HEK293 (cell line): ENCODE data around the gene SOAT2.

Experiments
- CTCF ChIA-PET: fragments of 350-600 bp; formaldehyde crosslinking; extraction: SDS; loops from one replicate; lab custom pipeline; 2021; ENCODE audit warnings: antibody characterized with exemption; lab: Yijun Ruan, JAX
- POLR2A ChIA-PET: fragments of 300-600 bp; formaldehyde crosslinking; extraction: SDS; loops from one replicate; lab custom pipeline; 2020; ENCODE audit warnings: antibody characterized with exemption, inconsistent platforms; lab: Yijun Ruan, JAX
- H3K27ac ChIP-seq: fragments of 200-500 bp; sonication (Bioruptor generic); 2 replicates; pipeline ENCODE4 v1.5.1; 2014; ENCODE audit warnings: low read depth, low read length, control low read depth, inconsistent platforms; ENCODE audit errors: extremely low read depth
- H3K36me3 ChIP-seq, 2 experiments: fragments of 200-500 bp in 1 of 2; sonication (Bioruptor generic) in 1 of 2; 1 replicate in 1 of 2; 2 replicates in 1 of 2; pipeline ENCODE4 v1.5.1; 2014 to 2017; ENCODE audit warnings: inconsistent platforms in 2 of 2, low read length in 2 of 2; ENCODE audit not compliant: control insufficient read depth in 2 of 2, insufficient read depth in 1 of 2
- H3K4me1 ChIP-seq: fragments of 200-500 bp; sonication (Bioruptor generic); 2 replicates; pipeline ENCODE4 v1.5.1; 2014; ENCODE audit warnings: mild to moderate bottlenecking, low read length, inconsistent platforms; ENCODE audit not compliant: control insufficient read depth, insufficient read depth
- H3K4me3 ChIP-seq: 2 replicates; pipeline ENCODE4 v1.5.1; 2011; ENCODE audit warnings: low read depth, mild to moderate bottlenecking, control low read depth, low read length, moderate library complexity
- H3K9me3 ChIP-seq: fragments of 200-500 bp; sonication (Bioruptor generic); 2 replicates; pipeline ENCODE4 v1.5.1; 2014; ENCODE audit warnings: low read depth, low read length, inconsistent platforms; ENCODE audit not compliant: control insufficient read depth, insufficient read depth
- BCL11A ChIP-seq: fragments of 450-650 bp; formaldehyde crosslinking; IDR thresholded peaks from 2 replicates; pipeline ENCODE4 v1.5.1; 2016; ENCODE audit warnings: low read depth, missing biosample characterization, missing genetic modification characterization
- GLI4 ChIP-seq: fragments of 450-650 bp; formaldehyde crosslinking; IDR thresholded peaks from 2 replicates; pipeline ENCODE4 v1.5.1; 2016; ENCODE audit warnings: missing biosample characterization, missing genetic modification characterization
- MYNN ChIP-seq: fragments of 450-650 bp; formaldehyde crosslinking; IDR thresholded peaks from 2 replicates; pipeline ENCODE4 v1.5.1; 2016; ENCODE audit warnings: missing biosample characterization, missing genetic modification characterization, borderline replicate concordance
- PRDM10 ChIP-seq: fragments of 450-650 bp; formaldehyde crosslinking; IDR thresholded peaks from 2 replicates; pipeline ENCODE4 v1.5.1; 2016; ENCODE audit warnings: missing biosample characterization, missing genetic modification characterization
- SP2 ChIP-seq: fragments of 450-650 bp; formaldehyde crosslinking; IDR thresholded peaks from 2 replicates; pipeline ENCODE4 v1.5.1; 2016; ENCODE audit warnings: missing biosample characterization, missing genetic modification characterization
- WT1 ChIP-seq: fragments of 450-650 bp; formaldehyde crosslinking; IDR thresholded peaks from 2 replicates; pipeline ENCODE4 v1.5.1; 2016; ENCODE audit warnings: missing biosample characterization, missing genetic modification characterization
- ZBTB48 ChIP-seq: fragments of 450-650 bp; formaldehyde crosslinking; IDR thresholded peaks from 2 replicates; pipeline ENCODE4 v1.5.1; 2016; ENCODE audit warnings: missing biosample characterization, missing genetic modification characterization
- ZBTB6 ChIP-seq: fragments of 450-650 bp; formaldehyde crosslinking; IDR thresholded peaks from 2 replicates; pipeline ENCODE4 v1.5.1; 2017; ENCODE audit warnings: missing biosample characterization, missing genetic modification characterization
- ZNF121 ChIP-seq: fragments of 450-650 bp; formaldehyde crosslinking; IDR thresholded peaks from 2 replicates; pipeline ENCODE4 v1.5.1; 2016; ENCODE audit warnings: missing biosample characterization, missing genetic modification characterization
- ZNF132 ChIP-seq: fragments of 450-650 bp; formaldehyde crosslinking; IDR thresholded peaks from 2 replicates; pipeline ENCODE4 v1.5.1; 2017; ENCODE audit warnings: missing biosample characterization, missing genetic modification characterization, borderline replicate concordance
- ZNF157 ChIP-seq: fragments of 450-650 bp; formaldehyde crosslinking; IDR thresholded peaks from 2 replicates; pipeline ENCODE4 v1.5.1; 2016; ENCODE audit warnings: missing biosample characterization, missing genetic modification characterization
- ZNF202 ChIP-seq: fragments of 450-650 bp; formaldehyde crosslinking; IDR thresholded peaks from 2 replicates; pipeline ENCODE4 v1.5.1; 2016; ENCODE audit warnings: missing biosample characterization, missing genetic modification characterization, borderline replicate concordance
- ZNF239 ChIP-seq: fragments of 450-650 bp; formaldehyde crosslinking; IDR thresholded peaks from 2 replicates; pipeline ENCODE4 v1.5.1; 2016; ENCODE audit warnings: missing biosample characterization, missing genetic modification characterization
- ZNF423 ChIP-seq: fragments of 450-650 bp; formaldehyde crosslinking; IDR thresholded peaks from 2 replicates; pipeline ENCODE4 v1.5.1; 2016; ENCODE audit warnings: missing biosample characterization, missing genetic modification characterization
- ZNF501 ChIP-seq: fragments of 450-650 bp; formaldehyde crosslinking; IDR thresholded peaks from 2 replicates; pipeline ENCODE4 v1.5.1; 2016; ENCODE audit warnings: missing biosample characterization, missing genetic modification characterization
- ZNF558 ChIP-seq: fragments of 450-650 bp; formaldehyde crosslinking; IDR thresholded peaks from 2 replicates; pipeline ENCODE4 v1.5.1; 2016; ENCODE audit warnings: missing biosample characterization, missing genetic modification characterization
- ZNF561 ChIP-seq: fragments of 450-650 bp; IDR thresholded peaks from 2 replicates; pipeline ENCODE4 v1.5.1; 2018; ENCODE audit warnings: missing biosample characterization, missing genetic modification characterization, borderline replicate concordance
- ZNF596 ChIP-seq: fragments of 450-650 bp; IDR thresholded peaks from 2 replicates; pipeline ENCODE4 v1.5.0; 2018; ENCODE audit warnings: missing biosample characterization, mild to moderate bottlenecking, missing genetic modification characterization, moderate library complexity
- ZNF621 ChIP-seq: fragments of 450-650 bp; formaldehyde crosslinking; IDR thresholded peaks from 2 replicates; pipeline ENCODE4 v1.5.1; 2017; ENCODE audit warnings: missing biosample characterization, missing genetic modification characterization

The SOAT2 gene

DNA sequence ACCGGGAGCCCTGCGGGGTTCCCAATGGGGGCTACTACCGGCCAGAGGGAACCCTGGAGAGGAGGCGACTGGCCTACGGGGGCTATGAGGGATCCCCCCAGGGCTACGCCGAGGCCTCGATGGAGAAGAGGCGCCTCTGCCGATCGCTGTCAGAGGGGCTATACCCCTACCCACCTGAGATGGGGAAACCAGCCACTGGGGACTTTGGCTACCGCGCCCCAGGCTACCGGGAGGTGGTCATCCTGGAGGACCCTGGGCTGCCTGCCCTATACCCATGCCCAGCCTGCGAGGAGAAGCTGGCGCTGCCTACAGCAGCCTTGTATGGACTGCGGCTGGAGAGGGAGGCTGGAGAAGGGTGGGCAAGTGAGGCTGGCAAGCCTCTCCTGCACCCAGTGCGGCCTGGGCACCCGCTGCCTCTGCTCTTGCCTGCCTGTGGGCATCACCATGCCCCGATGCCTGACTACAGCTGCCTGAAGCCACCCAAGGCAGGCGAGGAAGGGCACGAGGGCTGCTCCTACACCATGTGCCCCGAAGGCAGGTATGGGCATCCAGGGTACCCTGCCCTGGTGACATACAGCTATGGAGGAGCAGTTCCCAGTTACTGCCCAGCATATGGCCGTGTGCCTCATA lies 43.7 kb upstream of the SOAT2 start (continued):
- TF ChIP-seq PRDM10, result no peak
- TF ChIP-seq ZNF596 (tag by site-specific recombination), result no peak
- no peak for TF ChIP-seq ZNF132 (tag by site-specific recombination)
- no peak for TF ChIP-seq ZNF501 (tag by site-specific recombination)
- TF ChIP-seq ZBTB6 (tag by site-specific recombination), result no peak
- TF ChIP-seq ZNF621 (tag by site-specific recombination), result no peak
- no peak for TF ChIP-seq ZNF239 (tag by site-specific recombination)
- TF ChIP-seq BCL11A (tag by site-specific recombination), result no peak
- no peak for TF ChIP-seq ZNF157

DNA sequence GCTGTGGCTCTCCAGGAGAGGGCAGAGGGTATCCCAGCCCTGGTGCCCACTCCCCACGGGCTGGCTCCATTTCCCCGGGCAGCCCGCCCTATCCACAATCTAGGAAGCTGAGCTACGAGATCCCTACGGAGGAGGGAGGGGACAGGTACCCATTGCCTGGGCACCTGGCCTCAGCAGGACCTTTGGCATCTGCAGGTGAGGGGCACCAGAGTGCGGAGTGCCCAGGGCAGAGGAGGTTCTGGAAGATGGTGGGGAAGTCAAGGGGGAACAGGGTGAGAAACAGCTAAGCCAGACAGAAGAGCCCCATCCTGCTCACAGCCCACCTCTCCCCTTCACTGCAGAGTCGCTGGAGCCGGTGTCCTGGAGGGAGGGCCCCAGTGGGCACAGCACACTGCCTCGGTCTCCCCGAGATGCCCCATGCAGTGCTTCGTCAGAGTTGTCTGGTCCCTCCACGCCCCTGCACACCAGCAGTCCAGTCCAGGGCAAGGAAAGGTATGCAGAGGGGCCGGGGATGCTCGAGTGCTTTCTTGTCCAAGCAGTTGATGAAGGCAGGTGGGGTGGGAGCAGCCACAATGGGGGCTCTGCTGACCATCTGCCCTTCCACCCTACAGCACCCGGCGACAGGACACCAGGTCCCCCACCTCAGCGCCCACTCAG lies 43.1 kb upstream of the SOAT2 start:
- CTCF ChIA-PET, result interaction anchor here (1.3 kb wide), 1 partner anchor 39 kb away, joined by 4 read pairs; no protein-coding TSS in a partner anchor
- Histone ChIP-seq H3K9me3 (no peaks in the 10 kb centered on the region), H3K4me3 (no peak overlapping the region), H3K27ac (no peak overlapping the region), H3K4me1 (peaks cover 6% of the 10 kb centered on the region), H3K36me3 (peaks cover 0 to 44% of the 10 kb centered on the region in 2 experiments; a peak in 1 of 3 replicates)
- TF ChIP-seq ZNF202 (tag by site-specific recombination), result no peak
- TF ChIP-seq GLI4, result no peak
- no peak for TF ChIP-seq ZNF558 (tag by site-specific recombination)
- TF ChIP-seq ZNF423 (tag by site-specific recombination), result no peak
- TF ChIP-seq SP2, result no peak
- TF ChIP-seq MYNN (tag by site-specific recombination), result no peak
- TF ChIP-seq ZBTB48 (tag by site-specific recombination), result no peak
- TF ChIP-seq ZNF121 (tag by site-specific recombination), result no peak
- no peak for TF ChIP-seq ZNF561 (tag by site-specific recombination)
- no peak for TF ChIP-seq WT1 (tag by site-specific recombination)
- POLR2A ChIA-PET, result interaction anchor here (1.1 to 1.7 kb wide), 2 partner anchors 19 to 37 kb away, joined by 4 read pairs; partner anchors contain the start of genes IGFBP6 and SPRYD3
